ENCODE data around the gene HECW1. TPM values are rescaled to one million over a fixed set of nuclear protein-coding genes. Genes with fewer than 3 reads are reported as not detected.

HECW1 gene
- total and polyA plus RNA-seq, 2 of the 13 experiments (the other 11 are each of a cell fraction or from before 2014, with no cell fraction given) = not detected

DNA sequence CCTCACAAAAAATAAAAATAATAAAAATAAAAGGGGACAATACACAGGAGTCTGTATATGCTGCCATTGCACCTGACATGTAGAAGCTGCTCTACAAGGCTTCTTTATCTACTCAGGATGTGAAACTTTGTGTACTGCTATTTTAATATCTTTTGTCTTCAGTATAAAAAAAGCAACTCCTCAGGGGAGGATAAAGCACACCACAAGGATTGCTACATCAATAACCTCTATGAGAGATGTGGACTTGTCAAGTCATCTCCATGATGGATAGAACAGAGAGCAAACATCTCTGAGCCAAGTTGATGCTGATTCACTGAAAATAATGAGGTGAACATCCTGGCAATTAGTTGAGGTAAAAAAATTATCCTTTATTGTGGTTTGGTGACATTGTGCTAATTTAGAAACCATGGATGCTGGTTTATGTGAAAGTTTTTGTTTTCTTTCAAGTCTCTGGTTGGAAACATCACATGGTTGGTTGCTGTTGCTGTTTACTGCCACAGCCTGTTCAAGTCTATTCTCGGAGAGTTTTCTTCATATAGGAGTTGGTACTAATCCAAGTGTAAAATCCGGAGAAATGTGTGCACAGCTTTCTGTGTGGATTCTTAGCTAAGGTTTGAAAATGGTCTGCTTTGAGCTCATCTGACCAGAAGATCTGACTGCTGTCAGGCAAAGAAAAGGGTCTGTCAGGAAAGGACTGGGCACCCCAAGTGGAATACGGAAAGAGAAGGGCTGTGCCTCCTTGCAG, 1.5 kb upstream of the HECW1 start:
- no peaks in the 10 kb centered on the region for H3K4me1 ChIP-seq (ENCODE audit: insufficient read depth, low read length)
- H3K36me3 ChIP-seq (replicated peaks in 1 of 2; ENCODE audit: control insufficient read depth in 1 of 2, insufficient read depth in 2 of 2, low read length in 2 of 2) = no peaks in the 10 kb centered on the region
- intact Hi-C loops (cut with micrococcal nuclease; ENCODE audit: unreplicated experiment) (no loop called here), in situ Hi-C loops (cut with HindIII; ENCODE audit: extremely low pct_ligation_motif_present, low pct_unique_long_range_greater_than_20kb) (no loop called here)
- no peaks in the 10 kb centered on the region for H3K9me3 ChIP-seq (ENCODE audit: low read length)
- POLR2A ChIA-PET = no interaction called here
- CTCF ChIA-PET (ENCODE audit: low intra/inter-chr PET ratio, low total read pairs) = no interaction called here
- no peaks in the 10 kb centered on the region for H4K20me1 ChIP-seq (ENCODE audit: insufficient read depth, low read length)
- WGBS (ENCODE audit: low lambda C conversion rate) = 3% methylated on average over 3 of the region's 3 CpGs
- H3K9ac ChIP-seq (ENCODE audit: insufficient read depth, low read depth, low read length) = no peak overlapping the region
- no peak overlapping the region for H3K4me2 ChIP-seq (ENCODE audit: low read depth, low read length)
- FAIRE-seq = no peak
- no peak overlapping the region for H2AFZ ChIP-seq (ENCODE audit: low read length)
- H3K79me2 ChIP-seq (ENCODE audit: insufficient read depth, low read length) = no peaks in the 10 kb centered on the region
- peaks cover 1 to 43% of the 10 kb centered on the region in 2 experiments for H3K27me3 ChIP-seq (ENCODE audit: control insufficient read depth in 1 of 2, insufficient read depth in 2 of 2, low read length in 2 of 2)
- ATAC-seq = no peak
- no TSS peak for BruUV-seq (replicated peaks)
- no peak overlapping the region for H3K27ac ChIP-seq (ENCODE audit: extremely low read length, insufficient read depth, low read length)
- no peak for DNase-seq (ENCODE audit: low spot score)
- H3K4me3 ChIP-seq (replicated peaks in 1 of 3; ENCODE audit: insufficient read depth in 1 of 3, low read depth in 2 of 3, low read length in 3 of 3) = no peak overlapping the region
- TF ChIP-seq, protein P1, sequence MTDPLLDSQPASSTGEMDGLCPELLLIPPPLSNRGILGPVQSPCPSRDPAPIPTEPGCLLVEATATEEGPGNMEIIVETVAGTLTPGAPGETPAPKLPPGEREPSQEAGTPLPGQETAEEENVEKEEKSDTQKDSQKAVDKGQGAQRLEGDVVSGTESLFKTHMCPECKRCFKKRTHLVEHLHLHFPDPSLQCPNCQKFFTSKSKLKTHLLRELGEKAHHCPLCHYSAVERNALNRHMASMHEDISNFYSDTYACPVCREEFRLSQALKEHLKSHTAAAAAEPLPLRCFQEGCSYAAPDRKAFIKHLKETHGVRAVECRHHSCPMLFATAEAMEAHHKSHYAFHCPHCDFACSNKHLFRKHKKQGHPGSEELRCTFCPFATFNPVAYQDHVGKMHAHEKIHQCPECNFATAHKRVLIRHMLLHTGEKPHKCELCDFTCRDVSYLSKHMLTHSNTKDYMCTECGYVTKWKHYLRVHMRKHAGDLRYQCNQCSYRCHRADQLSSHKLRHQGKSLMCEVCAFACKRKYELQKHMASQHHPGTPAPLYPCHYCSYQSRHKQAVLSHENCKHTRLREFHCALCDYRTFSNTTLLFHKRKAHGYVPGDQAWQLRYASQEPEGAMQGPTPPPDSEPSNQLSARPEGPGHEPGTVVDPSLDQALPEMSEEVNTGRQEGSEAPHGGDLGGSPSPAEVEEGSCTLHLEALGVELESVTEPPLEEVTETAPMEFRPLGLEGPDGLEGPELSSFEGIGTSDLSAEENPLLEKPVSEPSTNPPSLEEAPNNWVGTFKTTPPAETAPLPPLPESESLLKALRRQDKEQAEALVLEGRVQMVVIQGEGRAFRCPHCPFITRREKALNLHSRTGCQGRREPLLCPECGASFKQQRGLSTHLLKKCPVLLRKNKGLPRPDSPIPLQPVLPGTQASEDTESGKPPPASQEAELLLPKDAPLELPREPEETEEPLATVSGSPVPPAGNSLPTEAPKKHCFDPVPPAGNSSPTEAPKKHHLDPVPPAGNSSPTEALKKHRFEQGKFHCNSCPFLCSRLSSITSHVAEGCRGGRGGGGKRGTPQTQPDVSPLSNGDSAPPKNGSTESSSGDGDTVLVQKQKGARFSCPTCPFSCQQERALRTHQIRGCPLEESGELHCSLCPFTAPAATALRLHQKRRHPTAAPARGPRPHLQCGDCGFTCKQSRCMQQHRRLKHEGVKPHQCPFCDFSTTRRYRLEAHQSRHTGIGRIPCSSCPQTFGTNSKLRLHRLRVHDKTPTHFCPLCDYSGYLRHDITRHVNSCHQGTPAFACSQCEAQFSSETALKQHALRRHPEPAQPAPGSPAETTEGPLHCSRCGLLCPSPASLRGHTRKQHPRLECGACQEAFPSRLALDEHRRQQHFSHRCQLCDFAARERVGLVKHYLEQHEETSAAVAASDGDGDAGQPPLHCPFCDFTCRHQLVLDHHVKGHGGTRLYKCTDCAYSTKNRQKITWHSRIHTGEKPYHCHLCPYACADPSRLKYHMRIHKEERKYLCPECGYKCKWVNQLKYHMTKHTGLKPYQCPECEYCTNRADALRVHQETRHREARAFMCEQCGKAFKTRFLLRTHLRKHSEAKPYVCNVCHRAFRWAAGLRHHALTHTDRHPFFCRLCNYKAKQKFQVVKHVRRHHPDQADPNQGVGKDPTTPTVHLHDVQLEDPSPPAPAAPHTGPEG (CRISPR knock-in tag; IDR thresholded peaks at IDR 0.05) = no peak
- TF ChIP-seq SMAD9 (CRISPR knock-in tag; IDR thresholded peaks at IDR 0.05) = no peak
- TF ChIP-seq ZNF549 (CRISPR knock-in tag; IDR thresholded peaks at IDR 0.05) = no peak
- no peak for TF ChIP-seq ZSCAN22 (CRISPR knock-in tag; IDR thresholded peaks at IDR 0.05)
- TF ChIP-seq PRMT3 (CRISPR knock-in tag; IDR thresholded peaks at IDR 0.05; ENCODE audit: borderline replicate concordance, low read depth) = no peak
- no peak for TF ChIP-seq ZNF432 (CRISPR knock-in tag; IDR thresholded peaks at IDR 0.05; ENCODE audit: borderline replicate concordance)
- TF ChIP-seq PHF21A (CRISPR knock-in tag; IDR thresholded peaks at IDR 0.05) = no peak
- TF ChIP-seq ZNF556 (CRISPR knock-in tag; IDR thresholded peaks at IDR 0.05; ENCODE audit: borderline replicate concordance) = no peak
- TF ChIP-seq, protein P2, sequence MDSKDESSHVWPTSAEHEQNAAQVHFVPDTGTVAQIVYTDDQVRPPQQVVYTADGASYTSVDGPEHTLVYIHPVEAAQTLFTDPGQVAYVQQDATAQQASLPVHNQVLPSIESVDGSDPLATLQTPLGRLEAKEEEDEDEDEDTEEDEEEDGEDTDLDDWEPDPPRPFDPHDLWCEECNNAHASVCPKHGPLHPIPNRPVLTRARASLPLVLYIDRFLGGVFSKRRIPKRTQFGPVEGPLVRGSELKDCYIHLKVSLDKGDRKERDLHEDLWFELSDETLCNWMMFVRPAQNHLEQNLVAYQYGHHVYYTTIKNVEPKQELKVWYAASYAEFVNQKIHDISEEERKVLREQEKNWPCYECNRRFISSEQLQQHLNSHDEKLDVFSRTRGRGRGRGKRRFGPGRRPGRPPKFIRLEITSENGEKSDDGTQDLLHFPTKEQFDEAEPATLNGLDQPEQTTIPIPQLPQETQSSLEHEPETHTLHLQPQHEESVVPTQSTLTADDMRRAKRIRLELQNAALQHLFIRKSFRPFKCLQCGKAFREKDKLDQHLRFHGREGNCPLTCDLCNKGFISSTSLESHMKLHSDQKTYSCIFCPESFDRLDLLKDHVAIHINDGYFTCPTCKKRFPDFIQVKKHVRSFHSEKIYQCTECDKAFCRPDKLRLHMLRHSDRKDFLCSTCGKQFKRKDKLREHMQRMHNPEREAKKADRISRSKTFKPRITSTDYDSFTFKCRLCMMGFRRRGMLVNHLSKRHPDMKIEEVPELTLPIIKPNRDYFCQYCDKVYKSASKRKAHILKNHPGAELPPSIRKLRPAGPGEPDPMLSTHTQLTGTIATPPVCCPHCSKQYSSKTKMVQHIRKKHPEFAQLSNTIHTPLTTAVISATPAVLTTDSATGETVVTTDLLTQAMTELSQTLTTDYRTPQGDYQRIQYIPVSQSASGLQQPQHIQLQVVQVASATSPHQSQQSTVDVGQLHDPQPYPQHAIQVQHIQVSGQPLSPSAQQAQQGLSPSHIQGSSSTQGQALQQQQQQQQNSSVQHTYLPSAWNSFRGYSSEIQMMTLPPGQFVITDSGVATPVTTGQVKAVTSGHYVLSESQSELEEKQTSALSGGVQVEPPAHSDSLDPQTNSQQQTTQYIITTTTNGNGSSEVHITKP (CRISPR knock-in tag; IDR thresholded peaks at IDR 0.05; ENCODE audit: low read depth) = no peak
- TF ChIP-seq SMC3 (IDR thresholded peaks at IDR 0.05; ENCODE audit: low read length) = no peak
- TF ChIP-seq, protein P3, sequence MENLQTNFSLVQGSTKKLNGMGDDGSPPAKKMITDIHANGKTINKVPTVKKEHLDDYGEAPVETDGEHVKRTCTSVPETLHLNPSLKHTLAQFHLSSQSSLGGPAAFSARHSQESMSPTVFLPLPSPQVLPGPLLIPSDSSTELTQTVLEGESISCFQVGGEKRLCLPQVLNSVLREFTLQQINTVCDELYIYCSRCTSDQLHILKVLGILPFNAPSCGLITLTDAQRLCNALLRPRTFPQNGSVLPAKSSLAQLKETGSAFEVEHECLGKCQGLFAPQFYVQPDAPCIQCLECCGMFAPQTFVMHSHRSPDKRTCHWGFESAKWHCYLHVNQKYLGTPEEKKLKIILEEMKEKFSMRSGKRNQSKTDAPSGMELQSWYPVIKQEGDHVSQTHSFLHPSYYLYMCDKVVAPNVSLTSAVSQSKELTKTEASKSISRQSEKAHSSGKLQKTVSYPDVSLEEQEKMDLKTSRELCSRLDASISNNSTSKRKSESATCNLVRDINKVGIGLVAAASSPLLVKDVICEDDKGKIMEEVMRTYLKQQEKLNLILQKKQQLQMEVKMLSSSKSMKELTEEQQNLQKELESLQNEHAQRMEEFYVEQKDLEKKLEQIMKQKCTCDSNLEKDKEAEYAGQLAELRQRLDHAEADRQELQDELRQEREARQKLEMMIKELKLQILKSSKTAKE (CRISPR knock-in tag; IDR thresholded peaks at IDR 0.05; ENCODE audit: borderline replicate concordance) = no peak
- TF ChIP-seq ARNT2 (CRISPR knock-in tag; IDR thresholded peaks at IDR 0.05; ENCODE audit: low read depth) = no peak

Data from HepG2 (cell line).